Measurements from ENCODE around the gene RTF1.

Gene RTF1

GRCh38 chr15:41490355-41490754 lies 73.5 kb downstream of the RTF1 start:
- no peak for DNase-seq

DNA sequence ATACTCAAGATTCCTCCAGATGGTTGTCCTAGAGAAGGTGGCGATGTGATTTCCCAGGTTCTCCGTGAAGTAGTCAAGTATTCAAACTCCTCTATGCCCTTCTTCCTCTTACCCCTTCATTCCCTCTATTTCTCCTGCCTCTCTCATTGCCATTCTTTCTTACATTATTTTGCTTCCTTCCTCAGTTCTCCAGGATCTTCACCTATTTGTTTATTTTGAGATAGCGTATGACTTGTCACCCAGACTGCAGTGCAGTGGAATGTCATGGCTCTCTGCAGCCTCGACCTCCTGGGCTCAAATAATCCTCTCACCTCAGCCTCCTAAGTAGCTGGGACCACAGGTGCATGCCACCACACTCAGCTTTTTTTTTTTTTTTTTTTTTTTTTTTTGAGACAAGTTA lies 75.0 kb downstream of the RTF1 start:
- DNase-seq = no peak

GRCh38 chr15:41492597-41493204 lies 75.8 kb downstream of the RTF1 start:
- DNase-seq = no peak

DNA sequence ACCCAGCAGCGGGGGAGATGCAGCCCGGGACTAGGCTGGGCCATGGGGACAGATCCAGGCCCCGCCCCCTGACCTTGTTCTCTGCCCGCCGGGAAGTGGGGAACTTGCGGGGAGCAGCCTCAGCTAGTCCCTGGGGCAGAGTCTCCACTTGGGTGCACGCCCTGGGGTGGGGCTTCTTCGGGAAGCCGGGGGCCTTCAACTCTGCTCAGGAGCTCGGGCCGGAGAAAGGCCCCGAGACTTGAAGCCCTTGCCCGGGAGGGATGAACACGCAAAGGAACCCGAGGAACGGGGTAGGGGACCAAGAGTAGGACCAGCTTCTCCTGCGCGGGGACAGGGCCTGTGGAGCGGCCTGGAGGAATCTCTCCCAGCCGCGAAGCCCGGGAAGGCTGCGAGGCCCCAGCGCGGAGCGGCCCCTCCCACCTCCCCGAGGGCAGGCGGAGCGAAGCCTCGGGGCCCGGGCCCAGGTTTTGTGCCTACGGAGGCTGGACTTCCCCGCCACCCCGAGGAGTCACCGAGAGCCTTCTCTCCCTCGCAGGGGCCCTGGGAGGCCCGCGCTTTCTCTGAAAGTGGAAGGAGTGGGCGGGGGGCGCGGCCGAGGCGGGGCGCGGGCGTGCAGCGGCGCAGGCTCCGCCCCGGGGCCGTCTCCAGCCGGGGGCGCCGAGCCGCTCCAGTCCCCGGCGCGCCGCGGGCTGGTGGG lies 76.5 kb downstream of the RTF1 start, which contains the start of gene ITPKA:
Gene ITPKA, plus strand, starts transcription at position 670 of the 697 bp plus-strand sequence. CDS start 54 bp downstream, outside the sequence.
- peak; percentile 35 for DNase-seq

DNA sequence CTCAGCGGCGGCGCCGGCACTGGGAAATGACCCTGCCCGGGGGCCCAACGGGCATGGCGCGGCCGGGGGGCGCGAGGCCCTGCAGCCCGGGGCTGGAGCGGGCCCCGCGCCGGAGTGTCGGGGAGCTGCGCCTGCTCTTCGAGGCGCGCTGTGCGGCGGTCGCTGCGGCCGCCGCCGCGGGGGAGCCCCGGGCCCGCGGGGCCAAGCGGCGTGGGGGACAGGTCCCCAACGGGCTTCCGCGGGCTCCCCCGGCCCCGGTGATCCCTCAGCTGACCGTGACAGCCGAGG lies 77.0 kb downstream of the RTF1 start:
- no peak for DNase-seq

- no peak for DNase-seq
These were observed 77.5 kb downstream of the RTF1 start for GRCh38 chr15:41494190-41494921.

DNA sequence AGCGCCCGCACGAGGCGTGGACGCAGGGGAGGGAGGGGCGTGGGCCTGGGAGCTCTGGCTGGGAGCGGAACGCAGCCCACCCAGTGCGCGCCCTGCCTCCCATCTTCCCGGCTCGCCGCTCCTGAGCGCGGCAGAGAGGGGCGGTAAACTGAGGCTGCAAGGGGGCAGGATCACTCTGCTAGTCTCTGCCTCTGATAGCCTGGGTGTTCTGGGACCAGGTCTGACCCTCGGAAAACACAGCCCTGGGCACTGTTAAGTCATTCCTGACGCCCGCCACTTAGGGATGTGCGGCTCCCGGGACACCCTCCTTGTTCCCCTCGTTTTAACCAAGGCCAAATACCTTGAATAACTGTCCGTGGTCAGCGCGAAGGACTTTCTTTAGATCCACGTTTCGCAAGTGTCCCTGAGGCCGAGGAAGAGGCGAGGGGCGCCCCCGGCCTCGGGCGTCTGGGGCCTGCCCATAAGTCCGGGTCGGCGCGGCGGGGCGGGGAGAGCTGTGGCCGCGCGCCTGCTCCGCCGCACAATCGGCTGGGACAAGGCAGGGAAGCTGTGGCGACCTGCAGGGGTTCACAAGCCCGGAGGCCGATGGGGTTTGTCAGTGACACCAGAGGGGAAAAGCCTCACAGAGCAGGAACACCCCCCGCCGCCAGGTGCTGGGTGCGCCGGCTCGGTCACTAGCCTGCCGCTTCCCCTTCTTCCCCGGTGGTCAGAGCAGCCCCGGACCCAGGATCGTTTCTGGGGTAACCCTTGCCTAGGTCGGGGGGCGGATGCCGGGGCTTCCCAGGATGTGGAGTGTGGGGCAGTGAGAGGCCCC lies 78.2 kb downstream of the RTF1 start:
- DNase-seq = no peak

DNA sequence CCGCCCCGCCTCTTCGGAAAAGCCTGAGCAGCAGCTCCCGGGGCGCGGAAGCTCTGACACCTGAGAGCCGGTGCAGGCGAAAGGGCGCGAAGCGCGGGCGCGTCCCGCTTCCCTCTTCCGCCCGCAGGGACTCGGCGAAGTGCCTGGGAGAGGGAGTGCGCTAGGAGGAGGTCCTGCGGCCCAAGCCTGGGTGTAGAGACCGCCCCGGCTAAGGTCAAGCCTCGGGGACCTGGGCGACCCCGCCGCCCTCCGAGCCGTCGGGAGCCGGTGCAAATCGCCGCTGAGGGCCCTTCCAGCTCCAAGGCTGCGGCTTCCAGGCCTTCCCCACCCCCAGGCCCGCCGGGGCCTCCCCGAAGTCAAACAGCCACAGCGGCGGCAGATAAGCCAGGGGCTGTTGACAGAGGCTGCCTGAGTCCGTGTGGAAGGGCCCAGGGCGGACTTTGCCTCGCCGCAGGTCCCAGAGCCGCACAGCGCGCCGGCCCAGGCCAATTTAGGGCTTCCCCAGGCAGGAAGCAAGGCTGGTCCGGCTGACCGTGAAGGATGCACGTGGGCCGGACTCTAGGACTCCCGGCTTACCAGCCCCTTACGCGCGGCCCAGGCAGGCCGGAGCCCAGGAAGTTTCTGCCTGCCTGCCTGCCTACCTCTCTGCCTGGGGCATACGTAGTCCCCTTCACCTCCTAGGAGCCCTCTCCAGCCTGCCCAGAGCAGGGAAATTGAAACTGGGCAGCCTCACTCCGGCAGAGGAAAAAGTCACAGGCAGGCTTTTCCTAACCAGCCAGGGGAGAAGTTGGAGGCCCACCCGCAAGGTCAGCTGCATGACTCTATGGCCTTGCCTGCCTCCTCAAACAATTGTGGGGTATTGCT lies 79.1 kb downstream of the RTF1 start:
- no peak for DNase-seq

DNA sequence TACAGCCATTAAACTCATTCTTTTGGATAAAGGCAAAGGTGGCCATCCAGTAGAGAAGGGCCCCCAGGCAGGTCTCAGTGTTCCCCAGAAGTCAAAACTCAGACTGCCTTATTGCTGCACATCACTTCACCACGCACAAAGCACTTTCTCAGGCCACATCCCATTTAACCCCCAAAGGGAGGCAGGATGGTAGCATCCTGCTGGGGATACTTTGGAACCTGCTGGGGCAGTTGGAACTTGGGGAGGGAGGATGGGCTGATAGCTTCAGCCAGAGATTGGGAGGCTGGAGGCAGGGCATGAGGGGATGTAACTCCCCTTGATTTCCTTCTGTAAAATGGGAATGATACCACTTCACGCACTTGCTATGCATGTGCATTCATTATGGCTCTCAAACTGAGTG lies 81.8 kb downstream of the RTF1 start:
- DNase-seq = no peak

DNA sequence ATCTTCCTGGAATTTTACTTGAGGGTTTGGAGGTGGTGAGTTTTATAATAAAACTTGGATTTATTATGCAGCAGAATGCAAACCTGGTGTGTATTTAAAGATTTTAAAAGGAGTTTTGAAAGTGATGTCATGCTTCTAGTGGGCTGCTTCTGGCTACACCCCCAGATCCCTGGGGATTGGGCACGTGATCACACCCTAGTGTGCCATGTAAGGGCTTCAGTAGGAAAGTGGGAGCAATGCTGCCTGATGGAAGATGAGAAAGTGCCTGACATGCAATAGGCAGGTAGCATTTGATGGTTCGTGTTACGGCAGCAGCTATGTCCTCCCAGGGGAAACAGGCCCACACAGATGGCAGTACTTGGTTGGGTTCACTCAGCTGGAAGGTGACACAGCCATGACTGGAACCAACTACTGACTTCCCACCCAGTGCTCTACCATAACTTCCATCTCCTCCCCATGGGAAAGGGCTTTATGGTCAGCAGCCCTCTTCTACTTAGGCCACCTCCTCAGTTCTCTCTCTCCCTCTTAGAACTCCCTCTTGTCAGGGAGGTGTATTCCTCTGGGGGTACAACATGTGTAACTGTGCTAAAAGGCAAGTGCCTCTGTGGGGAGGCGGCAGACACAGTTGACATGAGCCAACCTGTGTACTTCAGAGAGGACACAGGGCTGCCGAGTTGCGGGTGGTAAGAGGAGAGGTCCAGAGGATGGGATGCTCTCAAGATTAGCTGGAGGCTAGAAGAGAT lies 82.4 kb downstream of the RTF1 start:
- DNase-seq = no peak

DNA sequence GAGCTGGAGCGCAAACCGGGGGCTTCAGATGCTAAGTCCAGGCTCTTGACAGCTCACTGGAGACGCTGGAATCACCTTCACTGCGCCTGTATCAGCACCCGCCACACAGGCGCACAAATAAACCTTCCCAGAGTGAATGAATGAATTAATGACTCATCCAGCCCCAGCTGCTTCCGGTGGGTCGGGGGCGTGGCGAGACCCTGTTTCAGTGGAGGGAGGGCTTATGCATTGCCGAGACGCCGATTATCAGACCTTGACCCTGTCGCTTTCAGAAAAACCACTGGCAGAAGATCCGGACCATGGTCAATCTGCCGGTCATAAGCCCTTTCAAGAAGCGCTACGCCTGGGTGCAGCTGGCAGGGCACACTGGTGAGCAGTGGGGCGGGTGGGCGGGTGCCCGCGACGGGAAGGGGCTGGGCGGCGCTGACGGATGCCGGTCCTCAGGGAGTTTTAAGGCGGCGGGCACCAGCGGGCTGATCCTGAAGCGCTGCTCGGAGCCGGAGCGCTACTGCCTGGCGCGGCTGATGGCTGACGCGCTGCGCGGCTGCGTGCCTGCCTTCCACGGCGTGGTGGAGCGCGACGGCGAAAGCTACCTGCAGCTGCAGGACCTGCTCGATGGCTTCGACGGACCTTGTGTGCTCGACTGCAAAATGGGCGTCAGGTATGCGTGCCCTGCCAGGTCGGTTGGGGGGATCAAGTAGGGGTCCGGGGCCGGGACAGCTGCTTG lies 84.5 kb downstream of the RTF1 start:
- DNase-seq = no peak

DNA sequence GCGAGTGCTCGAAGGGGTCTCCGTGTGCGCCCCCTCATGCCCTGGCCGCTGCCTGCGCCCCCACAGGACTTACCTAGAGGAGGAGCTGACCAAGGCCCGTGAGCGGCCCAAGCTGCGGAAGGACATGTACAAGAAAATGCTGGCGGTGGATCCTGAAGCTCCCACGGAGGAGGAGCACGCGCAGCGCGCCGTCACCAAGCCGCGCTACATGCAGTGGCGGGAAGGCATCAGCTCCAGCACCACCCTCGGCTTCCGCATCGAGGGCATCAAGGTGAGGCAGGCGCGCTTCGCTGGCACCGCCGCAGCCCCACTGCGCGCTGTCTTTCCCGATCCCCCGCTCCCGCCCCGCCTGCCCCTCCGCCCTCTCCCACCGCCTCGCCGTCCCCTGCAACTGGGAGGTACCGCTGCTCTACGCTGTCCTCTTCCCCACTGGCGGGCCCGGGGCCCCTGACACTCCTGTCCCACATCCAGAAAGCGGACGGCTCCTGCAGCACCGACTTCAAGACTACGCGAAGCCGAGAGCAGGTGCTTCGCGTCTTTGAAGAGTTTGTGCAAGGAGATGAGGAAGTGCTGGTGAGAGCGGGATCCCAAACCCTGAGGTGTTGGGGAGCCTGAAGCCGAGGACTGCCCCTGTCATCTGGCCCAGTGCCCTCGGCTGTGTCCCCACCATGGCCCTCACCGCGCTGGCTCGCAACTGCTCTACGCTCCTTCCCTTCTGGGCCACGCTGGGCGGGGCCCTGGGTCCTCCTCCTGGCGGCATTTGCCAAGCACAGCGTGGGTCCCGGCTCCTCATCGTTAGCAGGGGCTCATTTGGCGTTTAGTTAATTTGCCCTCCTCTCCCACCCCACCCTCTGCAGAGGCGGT lies 85.3 kb downstream of the RTF1 start:
- no peak for DNase-seq

GRCh38 chr15:41502795-41503668 lies 86.1 kb downstream of the RTF1 start:
- DNase-seq = peak; percentile 16

DNA sequence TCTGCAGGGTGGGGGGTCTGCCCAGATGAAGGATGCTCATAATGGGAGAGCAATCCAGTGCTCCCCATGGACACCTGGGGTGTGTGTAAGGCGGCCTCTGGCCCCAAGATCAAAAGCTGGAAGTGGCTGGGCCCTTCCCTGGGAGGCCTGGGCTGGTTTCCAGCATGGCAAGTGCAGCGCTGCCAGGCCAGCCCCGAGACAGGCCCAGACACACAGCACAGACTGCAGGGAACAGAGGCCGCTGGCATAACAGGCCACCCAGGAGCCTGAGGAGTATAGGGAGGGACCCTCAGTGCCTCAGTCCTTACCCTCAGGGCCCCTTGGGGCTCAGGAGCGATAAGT lies 86.7 kb downstream of the RTF1 start:
- DNase-seq = no peak

DNA sequence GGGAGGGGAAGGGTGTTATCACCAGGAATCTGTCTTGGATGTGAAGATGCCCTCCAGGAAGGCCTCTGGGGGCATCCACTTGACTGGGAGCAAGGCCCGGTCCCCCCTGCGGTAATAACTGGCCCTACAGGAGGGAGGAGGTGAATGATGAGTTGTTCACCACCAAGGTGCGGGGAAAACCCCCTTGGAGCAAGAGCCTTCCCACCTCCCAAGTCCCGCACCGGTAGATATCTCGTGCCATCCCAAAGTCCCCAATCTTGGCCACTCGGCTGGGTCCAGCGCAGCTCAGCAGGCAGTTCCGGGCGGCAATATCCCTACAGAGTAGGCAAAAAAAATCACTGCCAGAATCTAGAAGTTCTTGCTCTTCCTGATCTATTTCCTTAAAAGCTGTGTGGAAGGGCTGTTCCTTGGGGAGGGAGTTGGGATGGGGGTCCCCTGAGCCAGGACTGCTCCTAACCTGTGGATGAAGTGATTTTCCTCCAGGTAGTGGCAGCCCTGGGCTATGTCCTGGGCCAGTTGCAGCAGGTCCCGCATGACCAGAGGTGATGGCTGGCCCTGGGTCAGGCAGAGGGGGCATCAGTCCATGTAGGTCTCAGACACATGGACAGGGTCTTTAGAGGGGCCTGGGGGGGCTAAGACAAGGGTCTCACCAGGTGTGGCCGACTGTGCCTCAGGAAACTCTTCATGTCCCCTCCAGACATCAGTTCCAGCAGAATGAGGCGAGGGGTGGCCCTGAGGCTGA lies 88.0 kb downstream of the RTF1 start:
- no peak for DNase-seq

DNA sequence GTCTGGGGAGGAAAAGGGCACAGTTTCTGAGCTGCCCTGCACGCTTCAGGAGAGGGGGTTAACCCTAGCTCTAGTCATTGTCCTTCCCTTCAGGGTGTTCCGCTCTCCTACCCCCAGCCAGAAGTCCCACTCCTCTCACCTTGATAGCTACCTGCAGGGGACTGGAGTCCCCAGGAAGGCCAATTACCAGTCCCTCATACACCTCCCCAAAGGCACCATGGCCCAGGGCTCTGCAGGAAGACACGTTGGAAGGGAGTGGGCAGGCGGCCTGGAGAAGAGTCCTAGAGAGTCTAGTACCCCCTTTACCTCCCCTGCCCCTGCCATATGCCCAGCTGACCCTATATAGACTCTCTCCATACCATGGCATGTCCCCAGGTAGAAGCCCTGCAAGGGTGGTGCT lies 88.9 kb downstream of the RTF1 start:
- DNase-seq = no peak

DNA sequence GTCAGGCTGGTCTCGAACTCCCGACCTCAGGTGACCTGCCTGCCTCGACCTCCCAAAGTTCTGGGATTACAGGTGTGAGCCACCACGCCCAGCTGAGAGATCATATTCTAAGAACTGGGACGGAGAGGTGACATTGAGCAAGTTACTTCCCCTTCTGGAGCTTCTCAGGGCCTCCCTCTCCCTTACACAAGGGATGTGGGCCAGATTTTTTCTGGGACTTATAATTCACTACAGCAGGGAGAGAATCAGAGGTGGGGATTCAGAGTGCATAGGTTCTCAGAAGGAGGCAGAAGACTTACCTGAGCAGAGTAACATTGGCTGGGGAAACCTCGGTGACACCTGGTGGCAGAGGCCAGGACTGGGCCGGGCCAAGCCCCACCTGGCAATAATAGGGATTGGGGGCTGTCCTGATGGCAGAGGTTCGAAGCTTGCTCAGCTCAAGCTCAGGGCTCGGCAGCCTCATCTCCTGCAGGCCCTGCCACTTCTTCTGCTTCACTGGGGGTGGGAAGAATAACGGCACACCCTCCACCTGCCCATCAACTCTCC lies 90.0 kb downstream of the RTF1 start:
- no peak for DNase-seq

DNA sequence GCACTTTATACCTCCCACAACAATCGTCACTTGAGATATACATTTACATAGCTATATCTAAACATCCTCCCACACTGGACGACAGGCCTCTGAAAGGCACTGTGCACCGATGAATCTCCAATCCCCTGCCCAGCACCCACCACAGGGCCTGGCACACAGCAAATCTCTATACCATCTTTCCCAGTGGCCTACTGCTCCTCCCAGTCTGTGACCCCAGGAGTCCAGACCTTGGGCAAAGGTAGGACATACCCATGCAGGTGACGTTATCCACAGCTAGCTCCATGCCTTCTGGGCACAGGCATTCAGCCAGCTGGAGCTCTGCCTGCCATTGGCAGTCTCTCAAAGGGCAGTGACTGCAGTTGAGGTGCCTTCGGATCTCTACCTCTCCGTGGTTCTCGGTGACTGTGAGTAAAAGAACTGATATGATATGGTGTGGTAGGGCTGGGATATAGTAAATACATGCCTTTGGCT lies 91.0 kb downstream of the RTF1 start:
- DNase-seq = no peak
